ENCODE data around the gene TNFAIP3.
"Not testable (repeated sequence)": the region's sequence is repeated elsewhere in the genome, so short reads cannot be mapped to it uniquely, and the experiment has no call there.

The TNFAIP3 gene

GRCh38 chr6:137844773-137845172 is 22.3 kb upstream of the TNFAIP3 start:
- DNase-seq (ENCODE audit: low read depth in 2 of 2) = not testable (repeated sequence)

DNA sequence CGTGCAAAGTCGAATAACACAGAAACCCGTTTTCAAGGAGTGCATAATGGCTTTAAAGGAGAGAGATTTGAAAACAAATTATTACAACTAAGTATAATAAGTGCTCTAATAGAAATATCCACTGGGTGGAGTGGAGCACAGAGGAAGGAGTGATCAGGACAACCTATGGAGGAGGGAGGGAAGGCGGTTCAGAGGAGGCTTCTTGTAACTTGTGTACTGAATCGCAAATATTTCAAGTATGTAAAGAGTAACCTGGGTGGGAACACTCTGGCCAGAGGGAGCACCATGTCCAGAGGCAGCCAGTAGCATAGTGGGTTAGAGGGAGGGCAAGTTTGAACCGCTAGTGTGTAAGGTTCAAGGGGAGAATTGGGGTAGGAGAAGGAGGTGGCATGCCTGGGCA is 21.6 kb upstream of the TNFAIP3 start:
- DNase-seq (ENCODE audit: low read depth in 2 of 2) = no peak

- DNase-seq (ENCODE audit: low read depth in 2 of 2) = no peak
Observed at GRCh38 chr6:137846274-137846673, 20.8 kb upstream of the TNFAIP3 start.

GRCh38 chr6:137846772-137847313 is 20.2 kb upstream of the TNFAIP3 start:
- DNase-seq (ENCODE audit: low read depth in 2 of 2) = no peak

DNA sequence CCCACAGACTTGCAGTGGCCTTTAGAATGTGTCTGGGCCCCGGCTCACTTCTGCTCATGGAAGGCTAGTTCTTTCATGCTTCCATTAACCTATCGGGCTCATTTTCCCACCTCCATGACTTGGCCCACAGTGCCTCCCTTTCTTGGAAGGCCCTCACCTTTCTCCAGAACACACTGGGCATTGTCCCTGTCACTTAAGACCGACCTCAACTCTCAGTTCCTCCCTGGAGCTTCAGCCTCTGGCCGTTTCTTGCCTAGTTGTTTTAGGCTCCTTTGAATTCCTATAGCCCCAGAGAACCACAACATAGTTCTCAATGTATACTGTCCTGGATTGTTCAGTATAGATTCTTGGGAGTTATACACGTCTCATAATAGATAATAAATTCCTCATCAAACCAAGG is 19.3 kb upstream of the TNFAIP3 start:
- DNase-seq (ENCODE audit: low read depth in 2 of 2) = no peak

DNA sequence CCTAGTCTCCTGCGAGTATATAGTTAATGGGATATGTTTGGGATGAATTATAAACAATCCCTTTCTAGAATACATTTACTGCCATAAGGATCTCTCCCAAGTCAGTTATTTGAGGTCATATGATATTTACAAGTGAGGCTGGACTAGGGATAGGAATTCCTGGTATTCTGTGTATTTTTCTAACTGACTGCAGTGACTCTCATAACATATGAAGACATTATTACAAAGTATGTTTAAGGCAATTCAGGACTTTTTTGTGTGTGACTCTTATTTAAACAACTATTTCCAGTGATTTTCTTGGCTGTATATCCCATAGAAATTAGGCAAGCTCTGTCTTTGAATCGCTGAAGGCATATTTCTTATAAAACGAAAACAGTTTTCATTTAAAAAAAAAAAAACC is 18.4 kb upstream of the TNFAIP3 start:
- no peak for DNase-seq (ENCODE audit: low read depth in 2 of 2)

GRCh38 chr6:137849181-137849980 is 17.7 kb upstream of the TNFAIP3 start:
- no peak for DNase-seq (ENCODE audit: low read depth in 2 of 2)

DNA sequence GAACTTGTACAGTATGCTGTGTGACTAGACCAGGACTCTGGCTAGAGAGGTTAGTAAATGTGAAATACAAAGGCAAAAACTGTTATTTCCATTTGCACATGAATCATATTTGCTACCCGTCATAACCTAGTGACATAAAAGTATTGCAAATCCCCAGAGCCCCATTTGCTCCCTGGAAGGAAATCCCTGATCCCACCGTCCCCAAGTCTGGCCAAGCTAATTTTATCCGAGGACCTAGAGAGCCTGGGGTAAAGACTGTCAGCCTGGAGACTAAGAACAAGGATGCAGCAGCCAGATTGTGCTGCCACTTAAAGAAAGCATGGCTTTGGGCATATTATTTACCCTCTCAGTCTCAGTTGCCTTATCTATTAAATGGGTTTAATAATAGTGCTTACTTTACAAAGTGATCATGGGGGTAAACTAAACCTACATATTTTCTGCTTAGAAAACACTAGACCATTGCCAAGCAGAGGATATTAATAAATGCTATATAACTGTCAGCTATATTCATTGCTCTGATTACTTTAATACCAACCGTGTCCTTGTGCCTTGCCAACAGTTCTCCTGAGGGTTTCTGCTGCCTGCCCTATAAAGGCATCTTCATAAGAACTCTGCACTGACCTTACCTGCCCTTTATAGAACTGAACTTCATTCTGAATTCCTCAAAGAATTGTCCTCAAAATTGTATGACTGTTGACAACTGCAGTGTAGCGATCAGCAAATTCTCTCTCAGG is 16.9 kb upstream of the TNFAIP3 start:
- DNase-seq (ENCODE audit: low read depth in 2 of 2) = no peak

DNA sequence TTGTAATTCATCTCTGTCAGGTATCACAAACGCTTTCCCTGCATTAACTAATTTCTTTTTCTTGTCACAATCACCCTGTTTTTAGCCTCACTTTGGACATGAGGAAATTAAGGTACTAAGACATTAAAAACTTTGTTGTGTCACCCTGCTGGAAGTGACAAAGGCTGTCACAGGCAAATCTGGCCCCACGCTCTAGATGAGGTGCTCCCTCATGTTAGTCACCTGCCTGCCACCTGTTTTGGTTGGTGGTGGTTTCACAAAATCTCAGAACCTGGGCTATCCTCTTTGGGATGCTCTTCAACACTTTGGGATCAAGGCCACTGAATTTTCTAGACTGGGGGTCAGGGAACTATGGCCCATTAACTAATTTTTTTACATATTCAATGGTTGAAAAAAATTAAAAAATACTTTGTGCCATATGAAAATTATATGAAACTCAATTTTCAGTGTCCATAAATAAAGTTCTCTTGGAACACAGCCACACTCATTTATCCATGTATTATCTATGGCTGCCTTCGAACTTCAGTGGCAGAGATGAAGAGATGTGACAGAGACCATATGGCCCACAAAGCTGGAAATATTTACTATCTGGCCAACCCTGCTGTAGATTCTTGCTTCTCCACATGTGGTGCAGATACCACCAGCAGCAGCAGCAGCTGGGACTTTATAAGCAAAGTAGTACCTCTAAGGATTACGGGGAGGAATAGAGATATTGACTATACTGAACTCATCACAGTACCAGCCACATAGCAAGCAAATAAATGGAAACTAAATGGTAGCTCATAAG is 16.1 kb upstream of the TNFAIP3 start:
- DNase-seq (ENCODE audit: low read depth in 2 of 2) = no peak

DNA sequence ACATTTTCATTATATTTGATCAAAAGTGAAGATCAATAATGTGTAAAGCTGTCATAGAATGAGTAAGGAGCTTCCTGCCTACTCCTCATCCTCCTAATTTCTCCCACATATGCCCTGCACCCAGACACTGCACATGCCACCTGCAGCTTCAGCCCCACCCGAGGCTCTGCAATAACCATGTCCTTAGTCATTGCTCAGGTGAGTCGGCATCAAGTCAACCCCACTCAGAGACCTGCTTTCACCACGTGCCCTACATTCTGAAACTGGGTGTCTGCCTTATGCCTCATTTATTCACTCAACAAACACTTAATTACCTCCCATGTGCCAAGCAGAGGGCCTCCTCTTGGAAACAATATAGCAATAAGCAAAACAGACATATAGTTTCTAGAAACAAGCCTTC is 15.4 kb upstream of the TNFAIP3 start:
- DNase-seq (ENCODE audit: low read depth in 2 of 2) = no peak

GRCh38 chr6:137852346-137852745 is 14.7 kb upstream of the TNFAIP3 start:
- no peak for DNase-seq (ENCODE audit: low read depth in 2 of 2)

GRCh38 chr6:137852811-137853210 is 14.2 kb upstream of the TNFAIP3 start:
- DNase-seq (ENCODE audit: low read depth in 2 of 2) = no peak

- no peak for DNase-seq (ENCODE audit: low read depth in 2 of 2)
Observed at GRCh38 chr6:137853569-137854213, 13.4 kb upstream of the TNFAIP3 start.

DNA sequence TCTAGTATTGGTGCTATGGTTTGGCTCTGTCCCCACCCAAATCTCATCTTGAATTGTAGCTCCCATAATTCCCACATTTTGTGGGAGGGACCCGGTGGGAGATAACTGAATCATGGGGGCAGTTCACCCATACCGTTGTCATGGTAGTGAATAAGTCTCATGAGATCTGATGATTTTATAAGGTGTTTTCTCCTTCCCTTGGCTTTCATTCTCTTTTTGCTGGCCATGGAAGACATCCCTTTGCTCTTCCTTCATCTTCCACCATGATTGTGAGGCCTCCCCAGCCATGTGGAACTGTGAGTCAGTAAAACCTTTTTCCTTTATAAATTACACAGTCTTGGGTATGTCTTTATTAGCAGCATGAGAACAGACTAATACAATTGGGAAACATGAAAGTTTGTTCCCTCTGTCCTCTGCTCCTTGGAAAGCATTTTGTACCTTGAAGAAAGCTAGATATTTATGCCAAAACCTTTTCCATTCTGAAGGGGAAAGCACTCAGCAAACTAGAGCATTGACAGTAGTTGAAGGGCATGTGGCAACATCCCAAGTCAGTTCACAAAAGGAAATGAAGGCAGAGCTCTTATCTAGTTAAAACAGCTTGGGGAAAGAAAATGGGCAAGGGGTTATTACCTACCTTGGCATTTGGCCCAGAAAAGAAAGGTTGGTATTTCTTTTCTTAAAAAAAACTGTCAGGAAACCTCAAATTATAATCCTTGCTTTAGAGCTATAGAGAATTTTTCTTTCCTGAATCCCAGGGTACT is 10.7 kb upstream of the TNFAIP3 start:
- no peak for DNase-seq (ENCODE audit: low read depth in 2 of 2)

- DNase-seq (ENCODE audit: low read depth in 2 of 2) = no peak
Observed at GRCh38 chr6:137859025-137859424, 8.0 kb upstream of the TNFAIP3 start.

DNA sequence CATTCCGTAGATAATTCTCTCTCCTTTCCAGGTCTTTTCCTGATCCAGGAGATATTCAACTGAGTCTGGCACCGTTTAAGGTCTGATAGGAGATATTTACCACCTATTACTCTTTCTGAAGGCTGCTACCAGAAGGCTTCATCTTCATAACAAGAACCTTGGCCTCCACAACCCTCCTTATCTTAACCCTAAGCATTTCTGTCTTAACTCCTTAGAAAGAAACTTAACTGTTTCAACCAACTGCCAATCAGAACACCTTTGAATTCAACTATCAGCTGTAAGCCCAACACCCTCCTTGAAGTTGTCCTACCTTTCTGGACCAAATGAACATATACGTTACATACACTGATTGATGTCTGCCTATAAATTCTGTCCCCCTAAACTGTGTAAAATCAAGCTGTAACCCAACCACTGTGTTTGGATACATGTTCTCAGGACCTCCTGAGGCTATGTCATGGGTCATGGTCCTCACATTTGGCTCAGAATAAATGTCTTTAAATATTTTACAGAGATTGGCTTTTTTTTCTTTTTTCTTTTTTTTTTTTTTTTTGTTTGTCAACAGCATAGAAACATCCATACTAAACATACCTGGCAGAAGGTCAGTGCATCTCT is 6.6 kb upstream of the TNFAIP3 start:
- no peak for DNase-seq (ENCODE audit: low read depth in 2 of 2)

- DNase-seq (ENCODE audit: low read depth in 2 of 2) = no peak
Observed at GRCh38 chr6:137861550-137862337, 5.3 kb upstream of the TNFAIP3 start.

DNA sequence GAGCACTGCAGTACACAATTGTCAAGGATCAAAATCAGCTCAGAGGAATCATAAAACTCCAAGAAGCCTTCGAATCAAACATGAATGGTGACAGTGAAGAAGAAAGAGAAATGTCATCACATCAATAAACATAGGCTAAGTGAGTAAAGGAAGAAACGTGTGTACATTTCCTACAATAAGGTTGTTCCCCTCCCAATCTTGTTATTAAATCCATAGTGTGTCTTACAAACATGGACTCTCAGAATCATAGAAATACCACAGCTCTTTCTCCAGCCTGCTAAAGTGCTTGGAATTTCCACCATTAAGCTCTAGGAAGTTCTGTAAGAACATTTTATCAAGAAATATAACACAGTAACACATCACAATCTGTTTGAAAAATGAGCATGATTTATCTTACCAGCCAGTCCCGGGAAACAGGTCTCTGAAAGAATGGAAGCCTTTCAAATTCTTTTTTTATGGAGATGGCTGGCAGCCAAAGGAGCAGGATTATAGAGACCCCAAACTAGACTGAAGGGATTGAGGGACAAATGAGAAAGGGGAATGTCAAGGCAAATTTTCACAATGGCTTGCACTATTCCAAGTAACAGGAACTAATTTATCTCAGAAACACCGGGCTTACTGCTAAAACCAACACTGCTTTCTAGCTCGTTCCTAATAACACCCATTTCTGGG is 4.5 kb upstream of the TNFAIP3 start:
- no peak for DNase-seq (ENCODE audit: low read depth in 2 of 2)

Measured in stimulated activated CD4-positive, alpha-beta T cell treated with anti-CD3 and anti-CD28 coated beads, Interleukin-12 subunit alpha, Interleukin-12 subunit beta, amount 100 ng/mL, for 24 hours (primary cell).